GM18909 (cell line): ENCODE results near the gene PCDHGB5.
"Not testable (repeated sequence)": the region's sequence is repeated elsewhere in the genome, so short reads cannot be mapped to it uniquely, and the experiment has no call there.

Experiments
- ATAC-seq: cut with Tn5 transposase; IDR thresholded peaks from one replicate; pipeline ENCODE4 v1.9.1; 2021; ENCODE audit warnings: mild to moderate bottlenecking; ENCODE audit not compliant: unreplicated experiment, poor library complexity

The PCDHGB5 gene

GRCh38 chr5:141409598-141410306 lies 12.0 kb downstream of the PCDHGB5 start:
- ATAC-seq: no peak

- ATAC-seq: no peak
These were observed 13.8 kb downstream of the PCDHGB5 start for GRCh38 chr5:141411575-141411974.

GRCh38 chr5:141412854-141413539 lies 15.2 kb downstream of the PCDHGB5 start, which contains the start of gene PCDHGA10:
PCDHGA10 (plus strand) TSS chr5:141412987; CDS start chr5:141413176, 189 bp downstream.
- peak; percentile 79 for ATAC-seq

- no peak for ATAC-seq
These were observed 15.9 kb downstream of the PCDHGB5 start for GRCh38 chr5:141413540-141414069.

- not testable (repeated sequence) for ATAC-seq
These were observed 17.0 kb downstream of the PCDHGB5 start for GRCh38 chr5:141414548-141415274.

GRCh38 chr5:141415275-141415618 lies 17.5 kb downstream of the PCDHGB5 start:
- ATAC-seq: not testable (repeated sequence)

- peak; percentile 85 for ATAC-seq
These were observed 19.9 kb downstream of the PCDHGB5 start, which contains the start of gene PCDHGB7 for GRCh38 chr5:141417494-141418172. PCDHGB7 (plus strand) TSS chr5:141417677; CDS start chr5:141417860, 183 bp downstream.

- no peak for ATAC-seq
These were observed 21.5 kb downstream of the PCDHGB5 start for GRCh38 chr5:141419074-141419880.

GRCh38 chr5:141420855-141421488 lies 23.2 kb downstream of the PCDHGB5 start, which contains the start of gene PCDHGA11:
PCDHGA11 (plus strand) TSS chr5:141421051; CDS start chr5:141421228, 177 bp downstream.
- peak; percentile 46 for ATAC-seq

GRCh38 chr5:141421489-141421855 lies 23.7 kb downstream of the PCDHGB5 start:
- no peak for ATAC-seq

GRCh38 chr5:141422742-141423291 lies 25.1 kb downstream of the PCDHGB5 start:
- ATAC-seq: no peak

- no peak for ATAC-seq
These were observed 30.2 kb downstream of the PCDHGB5 start for GRCh38 chr5:141427783-141428426.

GRCh38 chr5:141430332-141431113 lies 32.8 kb downstream of the PCDHGB5 start, which contains the start of gene PCDHGA12:
PCDHGA12 (plus strand) TSS chr5:141430507; CDS start chr5:141430760, 253 bp downstream.
- ATAC-seq: peak; percentile 81

- no peak for ATAC-seq
These were observed 33.5 kb downstream of the PCDHGB5 start for GRCh38 chr5:141431286-141431685.

- ATAC-seq: not testable (repeated sequence)
These were observed 34.6 kb downstream of the PCDHGB5 start for GRCh38 chr5:141432308-141432707.

GRCh38 chr5:141432726-141433125 lies 35.0 kb downstream of the PCDHGB5 start:
- not testable (repeated sequence) for ATAC-seq

GRCh38 chr5:141434006-141434405 lies 36.3 kb downstream of the PCDHGB5 start:
- ATAC-seq: no peak
